WTC11 (cell line): ENCODE data around the gene PRKAR2A.

Source experiments
- CBFB ChIP-seq: sonication (generic); formaldehyde crosslinking; IDR thresholded peaks from 2 replicates; pipeline ENCODE4 v1.8.1; 2022; ENCODE audit warnings: mild to moderate bottlenecking, low read depth, missing genetic modification reagents
- CTCF ChIP-seq: fragments of 200-600 bp; IDR thresholded peaks from 2 replicates; pipeline ENCODE4 v1.8.0; 2022; ENCODE audit warnings: antibody characterized with exemption
- EMX1 ChIP-seq: fragments of 250-450 bp; sonication (Bioruptor Pico); IDR thresholded peaks from 2 replicates; pipeline ENCODE4 v1.8.0; 2021; ENCODE audit warnings: mild to moderate bottlenecking
- FOXP1 ChIP-seq: sonication (generic); formaldehyde crosslinking; IDR thresholded peaks from 2 replicates; pipeline ENCODE4 v1.8.0; 2022; ENCODE audit warnings: missing genetic modification reagents, mild to moderate bottlenecking, moderate library complexity, borderline replicate concordance
- GABPB1 ChIP-seq: sonication (generic); formaldehyde crosslinking; IDR thresholded peaks from 2 replicates; pipeline ENCODE4 v1.8.1; 2023; ENCODE audit warnings: mild to moderate bottlenecking, missing genetic modification reagents
- MAX ChIP-seq: sonication (generic); formaldehyde crosslinking; IDR thresholded peaks from 2 replicates; pipeline ENCODE4 v1.8.0; 2022; ENCODE audit warnings: mild to moderate bottlenecking, missing genetic modification reagents
- PRDM15 ChIP-seq: sonication (generic); formaldehyde crosslinking; IDR thresholded peaks from 2 replicates; pipeline ENCODE4 v1.8.0; 2022; ENCODE audit warnings: missing genetic modification reagents
- SP1 ChIP-seq: sonication (generic); formaldehyde crosslinking; conservative IDR thresholded peaks from 2 replicates; pipeline ENCODE4 v1.8.1; 2022; ENCODE audit warnings: missing genetic modification reagents
- TEAD4 ChIP-seq: sonication (generic); formaldehyde crosslinking; IDR thresholded peaks from 2 replicates; pipeline ENCODE4 v1.8.0; 2022; ENCODE audit warnings: mild to moderate bottlenecking, missing genetic modification reagents
- ZNF263 ChIP-seq: sonication (generic); formaldehyde crosslinking; IDR thresholded peaks from 2 replicates; pipeline ENCODE4 v1.8.1; 2022; ENCODE audit warnings: low read depth, mild to moderate bottlenecking, moderate library complexity, missing genetic modification reagents

GRCh38 chr3:48826451-48826850 is 21.2 kb downstream of the PRKAR2A start:
- TF ChIP-seq EMX1 (CRISPR knock-in tag) (no peak), CBFB (CRISPR knock-in tag) (no peak), CTCF (no peak), MAX (CRISPR knock-in tag) (no peak), SP1 (CRISPR knock-in tag) (no peak), GABPB1 (CRISPR knock-in tag) (no peak), ZNF263 (CRISPR knock-in tag) (no peak), TEAD4 (no peak), FOXP1 (CRISPR knock-in tag) (no peak), PRDM15 (CRISPR knock-in tag) (no peak)
